ENCODE results near the gene DYSF. TPM values are rescaled to one million over a fixed set of nuclear protein-coding genes. Genes with fewer than 3 reads are reported as not detected.

DYSF gene
- total RNA-seq, 1 experiment from 2014 or later: 0.24 TPM

GRCh38 chr2:71612581-71613402 is 159.4 kb downstream of the DYSF start:
- DNase-seq (ENCODE audit: low spot score): no peak
- Histone ChIP-seq H3K36me3 (ENCODE audit: insufficient read depth, low read length, poor library complexity, severe bottlenecking) (no peaks in the 10 kb centered on the region), H3K9me3 (ENCODE audit: low read depth, low read length, poor library complexity, severe bottlenecking) (no peaks in the 10 kb centered on the region), H3K4me3 (ENCODE audit: low read depth, low read length, poor library complexity, severe bottlenecking) (no peak overlapping the region), H3K27me3 (replicated peaks; ENCODE audit: insufficient read depth, low read depth, low read length, poor library complexity) (no peaks in the 10 kb centered on the region), H3K4me1 (ENCODE audit: insufficient read depth, low read length, poor library complexity, severe bottlenecking) (no peaks in the 10 kb centered on the region), H3K27ac (ENCODE audit: low read depth, low read length, poor library complexity, severe bottlenecking) (no peak overlapping the region)
- ChIA-PET CTCF (no interaction called here), POLR2A (ENCODE audit: low non-redundant PET) (no interaction called here)
- intact Hi-C loops (cut with micrococcal nuclease; ENCODE audit: unreplicated experiment): loop anchor here (10.0 kb wide), 1 partner anchor 532 kb away; the partner anchor contains the start of gene CYP26B1
- no peak for TF ChIP-seq EZH2 (IDR thresholded peaks at IDR 0.05; ENCODE audit: borderline replicate concordance, low read depth, low read length, poor library complexity, severe bottlenecking)
- no peak for TF ChIP-seq CTCF (conservative IDR thresholded peaks at IDR 0.05; ENCODE audit: low read depth, low read length)
- no TSS peak for BruUV-seq (replicated peaks)

GRCh38 chr2:71613403-71613952 is 160.1 kb downstream of the DYSF start:
- Histone ChIP-seq H3K27me3 (replicated peaks; ENCODE audit: insufficient read depth, low read depth, low read length, poor library complexity) (no peaks in the 10 kb centered on the region), H3K27ac (ENCODE audit: low read depth, low read length, poor library complexity, severe bottlenecking) (no peak overlapping the region), H3K9me3 (ENCODE audit: low read depth, low read length, poor library complexity, severe bottlenecking) (no peaks in the 10 kb centered on the region), H3K4me1 (ENCODE audit: insufficient read depth, low read length, poor library complexity, severe bottlenecking) (no peaks in the 10 kb centered on the region), H3K36me3 (ENCODE audit: insufficient read depth, low read length, poor library complexity, severe bottlenecking) (no peaks in the 10 kb centered on the region), H3K4me3 (ENCODE audit: low read depth, low read length, poor library complexity, severe bottlenecking) (no peak overlapping the region)
- intact Hi-C loops (cut with micrococcal nuclease; ENCODE audit: unreplicated experiment): loop anchor here (10.0 kb wide), 1 partner anchor 531 kb away; the partner anchor contains the start of gene CYP26B1
- no peak for TF ChIP-seq EZH2 (IDR thresholded peaks at IDR 0.05; ENCODE audit: borderline replicate concordance, low read depth, low read length, poor library complexity, severe bottlenecking)
- TF ChIP-seq CTCF (conservative IDR thresholded peaks at IDR 0.05; ENCODE audit: low read depth, low read length): no peak
- no peak for DNase-seq (ENCODE audit: low spot score)
- ChIA-PET POLR2A (ENCODE audit: low non-redundant PET) (no interaction called here), CTCF (no interaction called here)
- no TSS peak for BruUV-seq (replicated peaks)

DNA sequence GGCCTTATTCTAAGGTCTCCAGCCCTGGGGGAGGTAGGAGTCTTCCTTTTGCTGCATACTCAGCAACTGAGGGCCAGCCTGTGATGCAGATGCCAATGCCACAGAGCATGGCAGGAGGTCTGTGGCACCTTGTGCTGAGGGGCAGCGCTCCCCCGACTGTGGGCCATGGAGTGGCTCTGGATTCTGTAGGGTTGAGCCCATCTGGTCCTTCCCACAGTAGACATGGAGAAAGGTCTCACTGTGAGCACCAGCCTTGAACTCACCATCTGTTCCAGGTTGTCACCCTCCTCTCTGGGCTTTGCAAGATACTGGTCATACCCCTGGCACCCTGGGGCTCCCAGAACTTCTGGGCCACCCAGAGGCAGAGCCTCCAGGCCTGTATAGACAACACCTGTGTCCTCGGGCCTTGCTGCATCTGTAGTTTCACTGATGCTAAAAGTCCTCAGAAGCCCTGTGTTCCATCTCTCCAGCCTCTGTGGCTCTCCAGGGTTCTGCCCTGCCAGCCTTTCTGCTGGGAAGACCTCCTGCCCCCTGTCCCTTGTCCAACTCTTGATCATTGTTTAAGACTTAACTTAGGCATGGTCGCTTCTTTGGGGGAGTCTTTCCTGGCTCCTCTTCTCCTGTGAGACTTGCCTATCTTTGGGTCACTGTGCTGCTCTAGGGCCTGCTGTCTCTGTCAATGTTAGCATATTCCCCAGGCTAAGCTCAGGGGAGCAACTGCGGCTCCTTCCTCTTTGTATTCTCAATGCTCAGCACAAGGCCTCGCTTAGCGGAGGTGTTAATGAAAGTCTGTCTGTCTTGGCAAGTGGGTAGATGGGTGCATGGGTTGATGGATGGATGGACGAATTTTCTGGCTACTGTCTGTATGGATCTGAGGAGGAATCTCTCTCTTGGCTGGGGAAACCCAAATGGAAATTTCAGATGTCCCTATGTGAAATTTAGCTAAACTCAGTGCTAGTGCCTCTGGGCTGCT is 160.9 kb downstream of the DYSF start:
- TF ChIP-seq CTCF (conservative IDR thresholded peaks at IDR 0.05; ENCODE audit: low read depth, low read length): no peak
- no peak for TF ChIP-seq EZH2 (IDR thresholded peaks at IDR 0.05; ENCODE audit: borderline replicate concordance, low read depth, low read length, poor library complexity, severe bottlenecking)
- H3K9me3 ChIP-seq (ENCODE audit: low read depth, low read length, poor library complexity, severe bottlenecking): no peaks in the 10 kb centered on the region
- no peak for DNase-seq (ENCODE audit: low spot score)
- ChIA-PET CTCF (no interaction called here), POLR2A (ENCODE audit: low non-redundant PET) (no interaction called here)
- no peaks in the 10 kb centered on the region for H3K36me3 ChIP-seq (ENCODE audit: insufficient read depth, low read length, poor library complexity, severe bottlenecking)
- intact Hi-C loops (cut with micrococcal nuclease; ENCODE audit: unreplicated experiment): loop anchor here (10.0 kb wide), 1 partner anchor 531 kb away; the partner anchor contains the start of gene CYP26B1
- H3K4me3 ChIP-seq (ENCODE audit: low read depth, low read length, poor library complexity, severe bottlenecking): no peak overlapping the region
- no peaks in the 10 kb centered on the region for H3K4me1 ChIP-seq (ENCODE audit: insufficient read depth, low read length, poor library complexity, severe bottlenecking)
- no peaks in the 10 kb centered on the region for H3K27me3 ChIP-seq (replicated peaks; ENCODE audit: insufficient read depth, low read depth, low read length, poor library complexity)
- no peak overlapping the region for H3K27ac ChIP-seq (ENCODE audit: low read depth, low read length, poor library complexity, severe bottlenecking)
- BruUV-seq (replicated peaks): no TSS peak
